Vagina (tissue), 2 donors: ENCODE data around the gene SNX3.

Experiments
- CTCF ChIP-seq, 3 experiments: fragments of 450-650 bp in 2 of 3; fragments of 200-600 bp in 1 of 3; sonication (generic) in 1 of 3; IDR thresholded peaks; one replicate each; pipeline ENCODE4 v1.5.1; 2017 to 2019; ENCODE audit warnings: antibody characterized with exemption in 3 of 3, mild to moderate bottlenecking in 2 of 3, moderate library complexity in 2 of 3
- POLR2AphosphoS5 ChIP-seq, 2 donors: sonication (generic); formaldehyde crosslinking; IDR thresholded peaks; one replicate each; pipeline ENCODE4 v1.9.0; 2017; ENCODE audit warnings: antibody characterized with exemption in 2 of 2, mild to moderate bottlenecking in 2 of 2, low read depth in 1 of 2; ENCODE audit not compliant: insufficient read depth in 1 of 2

- TF ChIP-seq CTCF (IDR thresholded peaks at IDR 0.05), result no peak
- no peak for TF ChIP-seq POLR2AphosphoS5 (IDR thresholded peaks at IDR 0.05; ENCODE audit: insufficient read depth in 1 of 2, low read depth in 1 of 2)
These were observed 57.4 kb downstream of the SNX3 start for GRCh38 chr6:108203189-108204112.
